HepG2 (cell line): ENCODE results near the gene TFAP2E. TPM values are rescaled to one million over a fixed set of nuclear protein-coding genes. Genes with fewer than 3 reads are reported as not detected.

Source experiments
- ATAC-seq: fragments of 200-7000 bp; cut with Tn5 transposase; 3 replicates; pipeline ENCODE4 v1.9.1; 2020; ENCODE audit warnings: mild to moderate bottlenecking, moderate library complexity
- BruUV-seq: library from RNA; stranded (reverse); fragments of 400-500 nt; replicated peaks from 2 replicates; lab custom pipeline; 2021; lab: Mats Ljungman, UMichigan
- CTCF ChIA-PET: fragments of 300-600 bp; formaldehyde crosslinking; extraction: SDS; loops from one replicate; lab custom pipeline; 2021; ENCODE audit warnings: low total read pairs, inconsistent platforms, low intra/inter-chr PET ratio; lab: Yijun Ruan, JAX
- POLR2A ChIA-PET: fragments of 350-600 bp; sonication (Branson Sonifier 250); formaldehyde crosslinking; loops from one replicate; lab custom pipeline; 2020; ENCODE audit warnings: antibody characterized with exemption, inconsistent platforms; lab: Yijun Ruan, JAX
- DNase-seq: peaks from one replicate; pipeline ENCODE4 v3.0.0-alpha.2; 2015; ENCODE audit warnings: low spot score
- FAIRE-seq: peaks from 3 replicates; lab custom pipeline; 2011; peaks lifted over from hg19 to GRCh38; lab: Jason Lieb, UNC
- H2AFZ ChIP-seq: one replicate; pipeline ENCODE4 v1.6.1; 2011; ENCODE audit warnings: low read length, inconsistent platforms
- H3K27ac ChIP-seq: fragments of 300-600 bp; 3 replicates; pipeline ENCODE4 v1.8.0; 2011; ENCODE audit warnings: mixed run types, mild to moderate bottlenecking, mixed read lengths, low read length, inconsistent platforms; ENCODE audit not compliant: insufficient read depth; ENCODE audit errors: extremely low read length
- H3K27me3 ChIP-seq, 2 experiments: fragments of 200-600 bp in 1 of 2; 2 replicates in 1 of 2; 3 replicates in 1 of 2; pipeline versions ENCODE4 v1.6.0 to v1.8.0; 2011; ENCODE audit warnings: low read length in 2 of 2, mild to moderate bottlenecking in 2 of 2, moderate library complexity in 2 of 2, inconsistent platforms in 1 of 2; ENCODE audit not compliant: insufficient read depth in 2 of 2, control insufficient read depth in 1 of 2
- H3K36me3 ChIP-seq, 2 experiments: fragments of 200-600 bp in 1 of 2; replicated peaks in 1 of 2; 2 replicates in 1 of 2; 3 replicates in 1 of 2; pipeline versions ENCODE4 v1.5.1 to v1.8.0; 2011; ENCODE audit warnings: low read length in 2 of 2, inconsistent platforms in 1 of 2; ENCODE audit not compliant: insufficient read depth in 2 of 2, control insufficient read depth in 1 of 2
- H3K4me1 ChIP-seq: 2 replicates; pipeline ENCODE4 v1.5.1; 2012; ENCODE audit warnings: low read length, inconsistent platforms; ENCODE audit not compliant: insufficient read depth
- H3K4me2 ChIP-seq: 2 replicates; pipeline ENCODE4 v1.6.0; 2011; ENCODE audit warnings: low read depth, low read length, inconsistent platforms
- H3K4me3 ChIP-seq, 3 experiments: fragments of 200-600 bp in 1 of 3; sonication (generic), shearing (Covaris generic) in 1 of 3; replicated peaks in 1 of 3; 2 replicates each; pipeline ENCODE4 v1.5.1; 2011 to 2016; ENCODE audit warnings: low read length in 3 of 3, inconsistent platforms in 2 of 3, low read depth in 2 of 3, mild to moderate bottlenecking in 2 of 3, control low read depth in 1 of 3, mixed read lengths in 1 of 3; ENCODE audit not compliant: insufficient read depth in 1 of 3
- H3K79me2 ChIP-seq: one replicate; pipeline ENCODE4 v1.6.1; 2011; ENCODE audit warnings: low read length, inconsistent platforms; ENCODE audit not compliant: insufficient read depth
- H3K9ac ChIP-seq: 2 replicates; pipeline ENCODE4 v1.6.0; 2011; ENCODE audit warnings: mild to moderate bottlenecking, low read depth, low read length, inconsistent platforms; ENCODE audit not compliant: insufficient read depth
- H3K9me3 ChIP-seq: 2 replicates; pipeline ENCODE4 v1.5.1; 2012; ENCODE audit warnings: mild to moderate bottlenecking, low read length
- H4K20me1 ChIP-seq: 2 replicates; pipeline ENCODE4 v1.6.0; 2011; ENCODE audit warnings: inconsistent platforms, mild to moderate bottlenecking, low read length, moderate library complexity; ENCODE audit not compliant: insufficient read depth
- HIVEP1 ChIP-seq: sonication (generic); formaldehyde crosslinking; IDR thresholded peaks from 2 replicates; pipeline ENCODE4 v1.4.0; 2020; ENCODE audit warnings: mild to moderate bottlenecking, missing genetic modification reagents
- RARG ChIP-seq: sonication (generic); formaldehyde crosslinking; IDR thresholded peaks from 2 replicates; pipeline ENCODE4 v1.4.0; 2020; ENCODE audit warnings: low read depth, mild to moderate bottlenecking, missing genetic modification reagents
- ZFX ChIP-seq: sonication (generic); formaldehyde crosslinking; IDR thresholded peaks from 2 replicates; pipeline ENCODE4 v1.4.0; 2020; ENCODE audit warnings: mild to moderate bottlenecking, low read depth, missing genetic modification reagents, moderate library complexity
- ZMAT3 ChIP-seq: sonication (generic); formaldehyde crosslinking; conservative IDR thresholded peaks from 2 replicates; pipeline ENCODE4 v1.7.0; 2021; ENCODE audit warnings: missing genetic modification reagents
- ZNF432 ChIP-seq: sonication (generic); formaldehyde crosslinking; IDR thresholded peaks from 2 replicates; pipeline ENCODE4 v1.5.0; 2020; ENCODE audit warnings: missing genetic modification reagents, mild to moderate bottlenecking, borderline replicate concordance
- ZNF460 ChIP-seq: sonication (generic); formaldehyde crosslinking; IDR thresholded peaks from 2 replicates; pipeline ENCODE4 v1.5.1; 2020; ENCODE audit warnings: missing genetic modification reagents, mild to moderate bottlenecking, borderline replicate concordance
- WGBS: methylation state at CpG from one replicate; pipeline ENCODE4 v1.1.6; 2017; ENCODE audit warnings: low lambda C conversion rate; 5-methylcytosine and 5-hydroxymethylcytosine counted together
- in situ Hi-C: cut with HindIII; loops from 2 replicates; pipeline ENCODE4 v1.10.0; 2017; ENCODE audit warnings: low pct_unique_long_range_greater_than_20kb; ENCODE audit not compliant: extremely low pct_ligation_motif_present
- intact Hi-C: fragments of 100-400 bp; cut with micrococcal nuclease; formaldehyde crosslinking; loops from one replicate; pipeline ENCODE4 v1.10.0; 2022; ENCODE audit not compliant: unreplicated experiment
- polyA plus RNA-seq, 8 experiments: library from polyadenylated mRNA; depleted of rRNA in 3 of 8; stranded (reverse) in 7 of 8; unstranded in 1 of 8; fragments of >200 nt; fragmentation: Illumina TruSeq in 4 of 8; extraction: Trizol in 4 of 8; gene quantifications; 2 replicates each; pipeline versions ENCODE4 v1.2.1 to v1.2.3, GENCODE V29; 2011 to 2016; ENCODE audit warnings: low read depth in 4 of 8, missing spikeins in 1 of 8, mixed read lengths in 1 of 8; ENCODE audit not compliant: insufficient read depth in 1 of 8
- total RNA-seq, 5 experiments: library from RNA; depleted of rRNA; stranded (reverse); fragments of >200 nt; fragmentation: Illumina TruSeq; extraction: Trizol; gene quantifications; 2 replicates each; pipeline ENCODE4 v1.2.3, GENCODE V29; 2016; ENCODE audit warnings: low read depth in 1 of 5
- TF ChIP-seq, protein P1 (sequence below): sonication (generic); formaldehyde crosslinking; IDR thresholded peaks from 2 replicates; pipeline ENCODE4 v1.9.0; 2021; ENCODE audit warnings: missing genetic modification reagents, borderline replicate concordance
- TF ChIP-seq, protein P2 (sequence below): sonication (generic); formaldehyde crosslinking; IDR thresholded peaks from 2 replicates; pipeline ENCODE4 v1.4.0; 2020; ENCODE audit warnings: missing genetic modification reagents
- TF ChIP-seq, protein P3 (sequence below): sonication (generic); formaldehyde crosslinking; IDR thresholded peaks from 2 replicates; pipeline ENCODE4 v1.4.0; 2020; ENCODE audit warnings: missing genetic modification reagents
- TF ChIP-seq, protein P4 (sequence below): sonication (generic); formaldehyde crosslinking; IDR thresholded peaks from 2 replicates; pipeline ENCODE4 v1.5.1; 2020; ENCODE audit warnings: missing genetic modification reagents, mild to moderate bottlenecking, borderline replicate concordance

The TFAP2E gene
- total and polyA plus RNA-seq, 2 of the 13 experiments (the other 11 are each of a cell fraction or from before 2014, with no cell fraction given): 0.31 to 0.41 TPM

DNA sequence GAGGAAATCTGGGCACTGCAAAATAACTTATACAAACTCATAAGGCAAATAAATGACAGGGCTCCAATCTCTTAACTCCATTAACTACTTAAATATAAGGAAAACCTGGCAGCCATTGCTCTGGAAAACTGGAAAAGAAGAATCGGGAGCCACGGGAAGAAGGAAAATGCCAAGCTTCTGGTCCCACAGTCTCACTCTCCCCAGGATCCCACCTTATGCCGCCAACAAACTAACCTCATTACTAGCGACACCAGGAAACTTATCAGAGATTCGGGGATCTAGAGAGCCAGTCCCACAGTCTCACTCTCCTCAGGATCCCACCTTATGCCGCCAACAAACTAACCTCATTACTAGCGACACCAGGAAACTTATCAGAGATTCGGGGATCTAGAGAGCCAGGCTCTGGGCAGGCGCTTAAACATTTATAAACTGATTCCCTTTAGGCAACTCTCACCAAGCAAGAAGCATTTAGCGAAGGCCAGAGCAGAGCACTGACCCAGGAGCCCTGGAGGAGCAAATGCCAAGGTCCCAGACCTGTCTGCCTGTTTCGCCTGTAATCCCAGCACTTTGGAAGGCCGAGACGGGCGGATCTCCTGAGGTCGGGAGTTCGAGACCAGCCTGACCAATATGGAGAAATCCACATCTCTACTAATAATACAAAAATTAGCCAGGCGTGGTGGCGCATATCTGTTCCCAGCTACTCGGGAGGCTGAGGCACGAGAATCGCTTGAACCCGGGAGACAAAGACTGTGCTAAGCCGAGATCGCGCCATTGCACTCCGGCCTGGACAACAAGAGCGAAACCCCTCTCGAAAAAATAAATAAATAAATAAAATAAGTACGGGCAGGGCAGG lies 67.5 kb downstream of the TFAP2E start:
- Histone ChIP-seq H3K9me3 (no peaks in the 10 kb centered on the region), H3K27ac (peak overlapping the region; percentile 95), H3K79me2 (peaks cover 55% of the 10 kb centered on the region), H3K4me3 (peak overlapping the region; percentile 93 to 99 (median 98)), H3K27me3 (peaks cover 0 to 10% of the 10 kb centered on the region in 2 experiments; a peak in 1 of 5 replicates), H2AFZ (no peak overlapping the region), H3K4me1 (peaks cover 27% of the 10 kb centered on the region), H3K36me3 (peaks cover 2 to 7% of the 10 kb centered on the region in 2 experiments; a peak in 2 of 5 replicates), H3K4me2 (peak overlapping the region; percentile 85), H4K20me1 (peaks cover 2% of the 10 kb centered on the region; the same call in 1 of the 2 replicates), H3K9ac (peak overlapping the region; percentile 99)
- TSS peak; percentile 57 for BruUV-seq
- no peak for DNase-seq
- FAIRE-seq: no peak
- 2% methylated on average over 23 of the region's 29 CpGs for WGBS
- no peak for ATAC-seq
- ChIA-PET CTCF (no interaction called here), POLR2A (no interaction called here)
- in situ Hi-C loops: no loop called here
- intact Hi-C loops: loop anchor here (5.0 to 10.0 kb wide), 2 partner anchors 63 to 64 kb away; no protein-coding TSS in a partner anchor
- 0 out of 2 replicates have a peak, but pooled peaks have one; percentile 35 for TF ChIP-seq ZMAT3 (CRISPR knock-in tag)
- no peak for TF ChIP-seq ZFX (CRISPR knock-in tag)
- TF ChIP-seq, protein P1, sequence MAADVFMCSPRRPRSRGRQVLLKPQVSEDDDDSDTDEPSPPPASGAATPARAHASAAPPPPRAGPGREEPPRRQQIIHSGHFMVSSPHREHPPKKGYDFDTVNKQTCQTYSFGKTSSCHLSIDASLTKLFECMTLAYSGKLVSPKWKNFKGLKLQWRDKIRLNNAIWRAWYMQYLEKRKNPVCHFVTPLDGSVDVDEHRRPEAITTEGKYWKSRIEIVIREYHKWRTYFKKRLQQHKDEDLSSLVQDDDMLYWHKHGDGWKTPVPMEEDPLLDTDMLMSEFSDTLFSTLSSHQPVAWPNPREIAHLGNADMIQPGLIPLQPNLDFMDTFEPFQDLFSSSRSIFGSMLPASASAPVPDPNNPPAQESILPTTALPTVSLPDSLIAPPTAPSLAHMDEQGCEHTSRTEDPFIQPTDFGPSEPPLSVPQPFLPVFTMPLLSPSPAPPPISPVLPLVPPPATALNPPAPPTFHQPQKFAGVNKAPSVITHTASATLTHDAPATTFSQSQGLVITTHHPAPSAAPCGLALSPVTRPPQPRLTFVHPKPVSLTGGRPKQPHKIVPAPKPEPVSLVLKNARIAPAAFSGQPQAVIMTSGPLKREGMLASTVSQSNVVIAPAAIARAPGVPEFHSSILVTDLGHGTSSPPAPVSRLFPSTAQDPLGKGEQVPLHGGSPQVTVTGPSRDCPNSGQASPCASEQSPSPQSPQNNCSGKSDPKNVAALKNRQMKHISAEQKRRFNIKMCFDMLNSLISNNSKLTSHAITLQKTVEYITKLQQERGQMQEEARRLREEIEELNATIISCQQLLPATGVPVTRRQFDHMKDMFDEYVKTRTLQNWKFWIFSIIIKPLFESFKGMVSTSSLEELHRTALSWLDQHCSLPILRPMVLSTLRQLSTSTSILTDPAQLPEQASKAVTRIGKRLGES (CRISPR knock-in tag): no peak
- no peak for TF ChIP-seq HIVEP1 (CRISPR knock-in tag)
- TF ChIP-seq, protein P2, sequence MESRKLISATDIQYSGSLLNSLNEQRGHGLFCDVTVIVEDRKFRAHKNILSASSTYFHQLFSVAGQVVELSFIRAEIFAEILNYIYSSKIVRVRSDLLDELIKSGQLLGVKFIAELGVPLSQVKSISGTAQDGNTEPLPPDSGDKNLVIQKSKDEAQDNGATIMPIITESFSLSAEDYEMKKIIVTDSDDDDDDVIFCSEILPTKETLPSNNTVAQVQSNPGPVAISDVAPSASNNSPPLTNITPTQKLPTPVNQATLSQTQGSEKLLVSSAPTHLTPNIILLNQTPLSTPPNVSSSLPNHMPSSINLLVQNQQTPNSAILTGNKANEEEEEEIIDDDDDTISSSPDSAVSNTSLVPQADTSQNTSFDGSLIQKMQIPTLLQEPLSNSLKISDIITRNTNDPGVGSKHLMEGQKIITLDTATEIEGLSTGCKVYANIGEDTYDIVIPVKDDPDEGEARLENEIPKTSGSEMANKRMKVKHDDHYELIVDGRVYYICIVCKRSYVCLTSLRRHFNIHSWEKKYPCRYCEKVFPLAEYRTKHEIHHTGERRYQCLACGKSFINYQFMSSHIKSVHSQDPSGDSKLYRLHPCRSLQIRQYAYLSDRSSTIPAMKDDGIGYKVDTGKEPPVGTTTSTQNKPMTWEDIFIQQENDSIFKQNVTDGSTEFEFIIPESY (CRISPR knock-in tag): no peak
- TF ChIP-seq, protein P3, sequence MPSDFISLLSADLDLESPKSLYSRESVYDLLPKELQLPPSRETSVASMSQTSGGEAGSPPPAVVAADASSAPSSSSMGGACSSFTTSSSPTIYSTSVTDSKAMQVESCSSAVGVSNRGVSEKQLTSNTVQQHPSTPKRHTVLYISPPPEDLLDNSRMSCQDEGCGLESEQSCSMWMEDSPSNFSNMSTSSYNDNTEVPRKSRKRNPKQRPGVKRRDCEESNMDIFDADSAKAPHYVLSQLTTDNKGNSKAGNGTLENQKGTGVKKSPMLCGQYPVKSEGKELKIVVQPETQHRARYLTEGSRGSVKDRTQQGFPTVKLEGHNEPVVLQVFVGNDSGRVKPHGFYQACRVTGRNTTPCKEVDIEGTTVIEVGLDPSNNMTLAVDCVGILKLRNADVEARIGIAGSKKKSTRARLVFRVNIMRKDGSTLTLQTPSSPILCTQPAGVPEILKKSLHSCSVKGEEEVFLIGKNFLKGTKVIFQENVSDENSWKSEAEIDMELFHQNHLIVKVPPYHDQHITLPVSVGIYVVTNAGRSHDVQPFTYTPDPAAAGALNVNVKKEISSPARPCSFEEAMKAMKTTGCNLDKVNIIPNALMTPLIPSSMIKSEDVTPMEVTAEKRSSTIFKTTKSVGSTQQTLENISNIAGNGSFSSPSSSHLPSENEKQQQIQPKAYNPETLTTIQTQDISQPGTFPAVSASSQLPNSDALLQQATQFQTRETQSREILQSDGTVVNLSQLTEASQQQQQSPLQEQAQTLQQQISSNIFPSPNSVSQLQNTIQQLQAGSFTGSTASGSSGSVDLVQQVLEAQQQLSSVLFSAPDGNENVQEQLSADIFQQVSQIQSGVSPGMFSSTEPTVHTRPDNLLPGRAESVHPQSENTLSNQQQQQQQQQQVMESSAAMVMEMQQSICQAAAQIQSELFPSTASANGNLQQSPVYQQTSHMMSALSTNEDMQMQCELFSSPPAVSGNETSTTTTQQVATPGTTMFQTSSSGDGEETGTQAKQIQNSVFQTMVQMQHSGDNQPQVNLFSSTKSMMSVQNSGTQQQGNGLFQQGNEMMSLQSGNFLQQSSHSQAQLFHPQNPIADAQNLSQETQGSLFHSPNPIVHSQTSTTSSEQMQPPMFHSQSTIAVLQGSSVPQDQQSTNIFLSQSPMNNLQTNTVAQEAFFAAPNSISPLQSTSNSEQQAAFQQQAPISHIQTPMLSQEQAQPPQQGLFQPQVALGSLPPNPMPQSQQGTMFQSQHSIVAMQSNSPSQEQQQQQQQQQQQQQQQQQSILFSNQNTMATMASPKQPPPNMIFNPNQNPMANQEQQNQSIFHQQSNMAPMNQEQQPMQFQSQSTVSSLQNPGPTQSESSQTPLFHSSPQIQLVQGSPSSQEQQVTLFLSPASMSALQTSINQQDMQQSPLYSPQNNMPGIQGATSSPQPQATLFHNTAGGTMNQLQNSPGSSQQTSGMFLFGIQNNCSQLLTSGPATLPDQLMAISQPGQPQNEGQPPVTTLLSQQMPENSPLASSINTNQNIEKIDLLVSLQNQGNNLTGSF (CRISPR knock-in tag): peak; percentile 12; the same call in 1 of the 2 replicates
- no peak for TF ChIP-seq RARG (CRISPR knock-in tag)
- TF ChIP-seq, protein P4, sequence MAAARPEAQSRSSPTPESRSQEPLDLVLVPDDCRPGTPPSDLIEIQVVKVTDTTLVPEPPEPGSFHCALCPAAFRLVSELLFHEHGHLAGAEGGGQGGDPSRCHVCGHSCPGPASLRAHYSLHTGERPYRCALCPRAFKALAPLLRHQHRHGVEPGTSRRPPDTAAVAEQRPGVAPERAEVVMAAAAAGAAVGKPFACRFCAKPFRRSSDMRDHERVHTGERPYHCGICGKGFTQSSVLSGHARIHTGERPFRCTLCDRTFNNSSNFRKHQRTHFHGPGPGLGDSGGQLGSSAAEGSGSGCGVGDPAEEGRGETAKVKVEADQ (CRISPR knock-in tag): peak; percentile 7; the same call in 1 of the 2 replicates
- TF ChIP-seq ZNF432 (CRISPR knock-in tag): 0 out of 2 replicates have a peak, but pooled peaks have one; percentile 56
- no peak for TF ChIP-seq ZNF460
